GM19025 (cell line): ENCODE measurements around the gene NAT14.

Experiments
- ATAC-seq: cut with Tn5 transposase; IDR thresholded peaks from one replicate; pipeline ENCODE4 v1.9.1; 2021; ENCODE audit warnings: mild to moderate bottlenecking, low read depth, moderate library complexity; ENCODE audit not compliant: unreplicated experiment

NAT14 gene

DNA sequence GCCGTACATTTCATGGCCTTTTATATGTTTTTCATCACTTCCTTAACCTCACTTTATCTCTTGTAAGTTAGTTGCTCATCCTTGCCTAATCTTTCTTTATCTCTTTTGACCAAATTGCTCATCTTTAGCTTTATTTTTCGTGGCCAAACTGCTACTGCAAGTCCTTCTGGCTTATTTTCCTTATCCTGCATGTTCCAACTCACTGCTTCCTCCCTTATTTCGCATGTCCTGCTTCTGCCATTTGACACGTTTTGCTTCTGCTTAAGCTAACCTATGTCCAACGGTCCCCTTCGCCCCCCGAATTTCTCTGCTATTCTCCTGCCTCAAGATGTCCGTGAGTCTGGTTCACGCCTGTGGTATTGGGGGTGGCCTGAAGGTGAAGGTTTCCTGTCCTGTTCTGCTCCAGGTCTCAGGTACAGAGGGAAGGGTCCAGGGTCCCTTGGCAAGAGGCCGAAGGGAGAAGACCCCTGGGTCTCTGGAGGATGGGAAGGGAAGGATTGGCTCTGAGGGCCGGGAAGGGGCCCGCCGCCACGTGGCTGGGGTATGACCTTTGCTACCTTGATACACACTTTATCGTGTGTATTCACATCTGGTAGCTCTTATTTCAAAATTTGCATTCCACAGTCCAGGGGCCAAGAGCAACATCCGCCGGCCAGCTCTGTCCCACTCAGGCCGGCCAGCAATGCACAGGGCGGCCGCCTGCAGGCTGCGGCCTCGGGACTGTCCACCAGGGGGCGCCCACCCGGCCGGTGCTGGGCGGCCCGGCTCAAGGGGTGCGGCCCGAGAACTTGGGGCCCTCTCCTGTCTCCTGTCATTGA is 17.5 kb upstream of the NAT14 start:
- no peak for ATAC-seq

DNA sequence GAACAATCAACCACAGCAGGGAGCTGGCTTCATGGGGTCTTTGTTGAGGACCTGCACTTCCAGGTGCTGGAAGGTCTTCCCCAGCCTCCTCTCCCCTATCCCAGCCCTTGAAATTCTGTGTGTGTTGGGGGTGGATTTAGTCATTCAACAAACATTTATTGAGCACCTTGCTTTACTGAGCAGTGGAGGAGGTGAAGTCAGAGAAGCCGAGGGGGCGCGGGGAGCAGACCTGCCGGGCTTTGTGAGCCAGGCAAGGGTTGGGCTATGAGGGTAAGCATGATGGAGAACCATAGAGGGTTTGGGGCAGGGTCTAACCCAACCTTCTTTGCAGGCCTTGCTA is 17.0 kb upstream of the NAT14 start:
- no peak for ATAC-seq

DNA sequence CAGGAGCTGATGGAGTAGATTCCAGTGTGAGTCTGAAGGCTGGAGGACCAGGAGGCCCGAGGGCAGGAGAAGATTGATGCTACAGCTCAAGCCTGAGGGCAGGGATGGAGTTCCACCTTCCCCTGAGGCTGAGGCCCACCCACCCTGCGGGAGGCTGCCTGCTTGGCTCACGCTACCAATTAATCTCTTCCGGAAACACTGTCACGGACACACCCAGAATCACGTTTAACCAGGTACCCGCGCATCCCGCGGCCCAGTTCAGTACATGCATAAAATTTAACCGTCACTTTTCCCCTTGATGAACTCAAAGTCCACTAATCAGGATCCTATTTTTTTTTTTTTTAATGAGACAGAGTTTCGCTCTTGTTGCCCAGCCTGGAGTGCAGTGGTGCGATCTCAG is 13.7 kb upstream of the NAT14 start:
- ATAC-seq: no peak

DNA sequence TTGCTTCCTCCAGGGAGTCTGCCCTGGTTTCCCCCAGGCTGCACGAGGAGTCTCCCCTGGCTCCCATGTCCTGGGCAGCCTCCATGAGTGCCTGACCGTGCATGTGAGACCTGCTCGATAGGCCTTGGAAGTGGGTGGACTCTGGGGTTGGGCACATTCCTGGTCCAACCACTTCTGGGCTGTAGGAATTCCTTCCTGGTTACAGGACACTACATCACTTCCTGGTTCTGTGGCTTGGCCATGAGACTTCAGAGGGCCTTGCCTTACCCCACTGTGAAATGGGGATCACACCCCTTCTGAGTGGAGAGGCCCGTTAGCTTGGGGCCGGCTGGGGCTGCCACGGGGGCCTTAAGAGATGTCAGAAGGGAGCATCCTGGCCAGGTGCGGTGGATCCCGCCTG is 12.5 kb upstream of the NAT14 start:
- no peak for ATAC-seq

DNA sequence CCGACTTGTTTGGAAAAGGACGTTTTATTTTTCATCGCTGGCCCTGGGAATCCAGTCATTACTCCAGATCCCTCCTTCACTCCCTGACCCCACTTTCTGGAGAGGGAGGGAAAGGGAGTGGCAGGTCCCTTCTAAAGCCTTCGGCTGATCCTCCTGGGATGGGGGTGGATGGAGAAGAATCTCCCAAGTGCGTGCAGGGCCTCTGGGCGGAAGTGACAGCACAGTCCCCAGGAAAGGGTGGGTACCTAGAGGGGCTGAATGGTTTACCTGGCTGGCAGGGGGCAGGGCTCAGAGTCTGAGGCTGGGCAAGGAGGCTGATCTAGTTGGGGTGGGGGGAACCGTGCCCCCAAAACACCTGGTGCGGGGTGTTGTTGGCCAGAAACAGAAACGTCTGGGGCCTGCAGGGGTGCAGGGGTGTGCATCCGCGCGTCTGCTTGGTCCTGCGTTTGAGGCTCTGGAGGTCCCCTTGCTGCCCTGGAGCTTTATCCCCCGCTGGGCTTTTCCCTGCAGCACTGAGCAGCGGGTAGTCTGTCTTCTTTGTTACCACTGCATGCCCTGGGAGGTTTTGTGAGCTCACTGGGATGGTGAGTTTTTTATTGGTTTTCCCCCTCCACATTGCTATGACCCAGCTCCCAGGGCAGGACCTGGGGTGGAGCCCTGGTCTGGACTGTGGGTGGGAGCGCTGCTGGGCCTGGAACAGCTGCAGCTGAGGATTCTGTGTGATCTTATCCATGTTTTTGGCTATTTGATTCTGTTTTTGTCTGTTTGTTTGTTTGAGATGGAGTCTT is 11.6 kb upstream of the NAT14 start:
- no peak for ATAC-seq

DNA sequence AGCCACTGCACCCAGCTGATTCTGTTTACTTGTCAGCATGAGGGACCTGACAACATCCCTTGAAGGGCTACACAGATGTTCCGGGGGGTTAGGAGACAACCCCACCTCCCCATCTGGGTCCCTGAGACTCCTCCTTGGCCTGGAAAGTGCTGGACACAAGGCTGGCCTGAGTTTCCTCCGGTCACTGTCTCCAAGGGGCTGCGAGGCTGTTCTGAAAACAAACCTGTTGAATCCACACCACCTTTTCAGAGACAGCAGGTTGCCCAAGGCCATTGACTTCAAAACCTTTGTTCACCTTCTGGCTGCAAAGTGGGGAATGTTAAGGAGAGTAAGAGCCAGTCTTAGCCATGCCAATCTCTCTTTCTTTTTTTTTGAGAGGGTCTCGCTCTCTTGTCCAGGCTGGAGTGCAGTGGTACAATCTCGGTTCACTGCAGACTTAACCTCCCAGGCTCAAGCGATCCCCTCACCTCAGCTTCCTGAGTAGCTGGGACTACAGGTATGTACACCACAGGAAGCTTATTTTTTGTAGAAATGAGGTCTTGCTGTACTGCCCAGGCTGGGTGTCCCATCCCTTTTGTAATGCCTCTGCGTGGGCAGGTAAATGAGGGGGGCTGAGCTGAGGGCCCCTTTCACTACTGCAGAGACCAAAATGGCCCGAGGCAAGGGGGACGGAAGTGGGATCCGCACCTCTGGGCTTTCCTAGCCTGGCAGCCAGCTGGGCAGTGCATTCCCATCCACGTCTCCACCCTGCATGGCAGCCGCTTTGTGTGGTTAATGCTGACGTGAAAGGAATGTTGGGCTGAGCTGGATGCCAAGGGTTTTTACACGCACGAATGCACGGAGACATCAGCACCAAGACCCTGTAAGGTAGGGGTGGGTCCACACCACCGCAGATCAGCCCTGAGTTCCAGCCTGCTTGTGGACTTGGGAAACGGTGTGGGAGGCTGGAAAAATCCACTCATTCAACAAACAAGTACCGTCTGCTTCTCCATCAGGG is 10.4 kb upstream of the NAT14 start:
- no peak for ATAC-seq

DNA sequence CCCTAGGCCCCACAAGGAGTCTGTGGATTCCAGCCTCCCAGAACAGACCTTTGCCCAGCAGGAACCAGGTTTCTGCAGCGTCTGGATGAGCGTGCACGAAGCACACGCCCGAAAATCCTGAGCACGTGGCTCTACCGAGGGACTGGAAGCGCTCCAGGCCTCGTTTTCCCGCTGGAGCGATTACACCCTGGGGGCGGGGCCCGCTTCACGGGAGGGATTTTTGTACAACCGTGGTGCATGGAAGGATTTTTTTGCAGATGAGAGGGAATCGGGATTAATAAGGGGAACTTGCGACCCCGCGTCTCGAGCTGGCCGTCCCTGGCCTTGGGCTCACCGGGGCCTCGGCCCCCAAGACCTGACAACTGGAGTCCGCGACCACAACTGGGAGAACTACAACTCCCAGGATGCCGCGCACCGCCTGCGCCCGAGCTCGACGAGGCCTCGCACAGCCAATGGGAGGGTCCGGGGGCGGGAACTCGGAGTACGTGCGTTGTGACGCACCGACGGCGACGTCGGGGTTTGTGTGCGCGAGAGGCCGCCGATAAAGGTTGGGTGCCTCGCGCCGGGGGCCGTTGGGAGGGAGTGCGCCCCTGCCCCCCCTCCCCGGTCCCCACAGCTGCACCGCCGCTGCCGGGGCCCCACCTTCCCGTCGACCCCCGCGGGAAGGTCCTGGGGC is 8.8 kb upstream of the NAT14 start, which contains the start of gene ZNF628:
TSS of gene ZNF628 (plus strand) at position 518 of the 676 bp plus-strand sequence. CDS start 3,294 bp downstream, outside the sequence.
- peak; percentile 93 for ATAC-seq

DNA sequence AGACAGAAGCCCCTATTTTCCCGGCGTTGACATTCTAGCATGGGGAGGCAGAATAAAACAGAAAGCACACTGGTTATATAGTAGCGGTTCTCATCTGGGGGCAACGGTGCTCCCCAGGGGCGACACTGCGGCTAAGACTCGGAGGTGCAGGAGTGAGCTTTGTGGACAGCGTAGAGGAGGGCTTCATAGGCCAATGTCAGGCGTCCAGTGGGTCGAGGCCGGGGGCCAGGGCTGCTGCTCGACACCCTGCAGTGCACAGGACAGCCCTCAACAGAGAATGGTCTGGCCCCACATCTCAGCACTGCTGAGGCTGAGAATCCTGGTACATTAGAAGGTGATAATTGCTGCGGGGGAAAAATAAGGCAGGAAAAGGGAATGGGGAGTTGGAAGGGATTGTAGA is 7.1 kb upstream of the NAT14 start:
- no peak for ATAC-seq

DNA sequence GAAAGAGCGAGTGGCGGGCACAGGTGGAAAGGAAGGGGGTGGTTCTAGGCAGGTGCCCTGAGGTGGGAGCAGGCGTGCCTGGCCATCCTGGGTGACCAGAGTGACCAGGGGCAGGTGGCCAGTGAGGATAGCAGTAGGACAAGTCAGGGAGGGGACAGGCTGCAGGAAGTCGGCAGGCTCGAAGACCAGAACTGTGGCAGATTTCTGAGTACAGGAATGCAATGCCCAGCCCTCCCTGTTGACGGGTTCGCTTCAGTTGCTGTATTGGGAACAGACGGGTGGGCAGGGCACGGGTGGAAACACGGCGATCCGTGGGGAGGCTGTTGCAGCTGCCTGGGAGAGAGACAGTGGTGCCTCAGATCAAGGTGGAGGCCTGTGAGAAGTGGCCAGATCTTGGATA is 6.6 kb upstream of the NAT14 start:
- ATAC-seq: no peak

DNA sequence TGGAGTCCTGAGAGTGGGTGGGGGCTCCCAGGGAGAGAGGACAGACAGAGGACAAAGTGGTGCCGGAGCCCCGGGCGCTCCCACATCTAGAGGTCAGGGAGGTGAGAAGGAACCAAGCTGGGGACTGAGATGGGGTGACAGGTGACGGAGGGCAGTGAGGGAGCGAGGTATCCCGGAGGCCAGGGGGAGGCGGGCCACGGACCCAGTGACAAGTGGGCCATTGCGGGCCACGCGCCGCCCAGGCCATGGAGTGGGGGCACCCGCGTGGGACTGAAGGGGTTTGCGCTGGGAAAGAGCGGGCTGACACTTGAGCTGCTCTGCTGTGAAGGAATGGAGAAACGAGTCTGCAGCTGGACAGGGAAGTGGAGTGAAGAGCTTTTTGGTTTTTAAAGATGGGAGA is 5.9 kb upstream of the NAT14 start:
- ATAC-seq: no peak

DNA sequence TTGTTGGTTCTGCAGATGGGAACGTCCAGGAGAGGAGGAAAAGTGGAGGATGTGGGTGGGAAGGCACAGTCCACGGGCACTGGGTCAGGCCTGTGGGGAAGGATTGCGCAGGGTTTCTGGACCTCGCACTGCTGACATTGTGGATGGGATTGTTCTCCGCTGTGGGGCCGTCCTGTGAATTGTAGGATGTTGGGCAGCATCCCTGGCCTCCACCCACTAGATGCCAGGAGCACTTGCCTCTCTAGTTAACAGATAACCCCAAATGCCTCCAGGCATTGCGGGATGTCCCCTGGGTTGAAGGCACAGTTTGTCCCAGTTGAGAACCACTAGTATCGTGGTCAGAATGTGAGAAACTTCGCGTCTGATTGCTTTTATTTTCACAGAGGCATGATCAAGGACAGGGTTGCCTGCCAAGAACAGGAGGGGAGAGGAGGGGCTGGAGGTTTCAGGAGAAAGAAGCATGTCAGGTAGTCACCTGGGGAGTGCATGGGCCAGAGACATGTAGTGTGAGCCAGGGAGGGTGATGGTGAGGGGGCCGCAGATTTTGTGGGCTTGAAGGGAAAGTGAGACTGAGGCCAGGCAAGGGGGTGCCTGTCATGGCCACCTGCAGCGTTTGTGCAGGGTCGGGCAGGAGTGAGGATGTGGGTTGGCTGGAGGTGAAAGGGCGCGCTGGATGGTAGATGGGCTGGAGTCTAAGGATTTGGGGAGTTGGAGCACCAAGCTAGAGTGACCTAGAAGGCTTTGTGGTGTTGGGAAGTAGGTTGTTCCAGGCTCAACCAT is 5.3 kb upstream of the NAT14 start:
- ATAC-seq: no peak

DNA sequence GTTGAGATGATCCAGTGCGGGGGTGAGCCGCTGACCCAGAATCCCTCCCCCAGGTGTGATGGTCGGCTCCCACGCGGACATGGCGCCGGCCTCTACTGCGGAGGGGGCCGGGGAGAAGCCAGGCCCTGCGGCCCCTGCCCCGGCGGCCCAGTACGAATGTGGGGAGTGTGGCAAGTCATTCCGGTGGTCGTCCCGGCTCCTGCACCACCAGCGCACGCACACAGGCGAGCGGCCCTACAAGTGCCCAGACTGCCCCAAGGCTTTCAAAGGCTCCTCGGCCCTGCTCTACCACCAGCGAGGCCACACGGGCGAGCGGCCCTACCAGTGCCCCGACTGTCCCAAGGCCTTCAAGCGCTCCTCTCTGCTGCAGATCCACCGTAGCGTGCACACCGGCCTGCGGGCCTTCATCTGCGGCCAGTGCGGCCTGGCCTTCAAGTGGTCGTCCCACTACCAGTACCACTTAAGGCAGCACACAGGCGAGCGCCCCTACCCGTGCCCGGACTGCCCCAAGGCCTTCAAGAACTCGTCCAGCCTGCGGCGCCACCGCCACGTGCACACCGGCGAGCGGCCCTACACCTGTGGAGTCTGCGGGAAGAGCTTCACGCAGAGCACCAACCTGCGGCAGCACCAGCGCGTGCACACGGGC is 3.7 kb upstream of the NAT14 start:
- ATAC-seq: no peak

DNA sequence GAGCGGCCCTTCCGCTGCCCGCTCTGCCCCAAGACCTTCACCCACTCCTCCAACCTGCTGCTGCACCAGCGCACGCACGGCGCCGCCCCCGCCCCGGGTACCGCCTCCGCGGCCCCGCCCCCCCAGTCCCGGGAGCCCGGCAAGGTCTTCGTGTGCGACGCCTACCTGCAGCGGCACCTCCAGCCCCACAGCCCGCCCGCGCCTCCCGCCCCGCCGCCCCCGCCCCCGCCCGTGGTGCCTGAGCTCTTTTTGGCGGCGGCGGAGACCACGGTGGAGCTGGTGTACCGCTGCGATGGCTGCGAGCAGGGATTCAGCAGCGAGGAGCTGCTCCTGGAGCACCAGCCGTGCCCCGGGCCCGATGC is 3.2 kb upstream of the NAT14 start:
- no peak for ATAC-seq

DNA sequence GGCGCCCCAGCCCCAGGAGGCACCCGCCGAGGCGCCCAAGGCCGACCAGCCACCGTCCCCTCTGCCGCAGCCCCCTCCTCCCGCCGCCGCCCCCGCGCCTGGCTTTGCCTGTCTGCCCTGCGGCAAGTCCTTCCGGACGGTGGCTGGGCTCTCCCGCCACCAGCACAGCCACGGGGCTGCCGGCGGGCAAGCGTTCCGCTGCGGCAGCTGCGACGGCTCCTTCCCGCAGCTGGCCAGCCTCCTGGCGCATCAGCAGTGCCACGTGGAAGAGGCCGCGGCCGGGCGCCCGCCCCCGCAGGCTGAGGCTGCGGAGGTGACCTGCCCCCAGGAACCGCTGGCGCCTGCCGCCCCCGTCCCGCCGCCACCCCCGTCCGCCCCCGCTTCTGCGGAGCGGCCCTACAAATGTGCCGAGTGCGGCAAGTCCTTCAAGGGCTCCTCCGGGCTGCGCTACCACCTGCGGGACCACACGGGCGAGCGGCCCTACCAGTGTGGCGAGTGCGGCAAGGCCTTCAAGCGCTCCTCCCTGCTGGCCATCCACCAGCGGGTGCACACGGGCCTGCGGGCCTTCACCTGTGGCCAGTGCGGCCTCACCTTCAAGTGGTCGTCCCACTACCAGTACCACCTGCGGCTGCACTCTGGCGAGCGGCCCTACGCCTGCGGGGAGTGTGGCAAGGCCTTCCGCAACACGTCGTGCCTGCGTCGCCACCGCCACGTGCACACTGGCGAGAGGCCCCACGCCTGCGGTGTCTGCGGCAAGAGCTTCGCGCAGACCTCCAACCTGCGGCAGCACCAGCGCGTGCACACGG is 2.6 kb upstream of the NAT14 start:
- no peak for ATAC-seq

DNA sequence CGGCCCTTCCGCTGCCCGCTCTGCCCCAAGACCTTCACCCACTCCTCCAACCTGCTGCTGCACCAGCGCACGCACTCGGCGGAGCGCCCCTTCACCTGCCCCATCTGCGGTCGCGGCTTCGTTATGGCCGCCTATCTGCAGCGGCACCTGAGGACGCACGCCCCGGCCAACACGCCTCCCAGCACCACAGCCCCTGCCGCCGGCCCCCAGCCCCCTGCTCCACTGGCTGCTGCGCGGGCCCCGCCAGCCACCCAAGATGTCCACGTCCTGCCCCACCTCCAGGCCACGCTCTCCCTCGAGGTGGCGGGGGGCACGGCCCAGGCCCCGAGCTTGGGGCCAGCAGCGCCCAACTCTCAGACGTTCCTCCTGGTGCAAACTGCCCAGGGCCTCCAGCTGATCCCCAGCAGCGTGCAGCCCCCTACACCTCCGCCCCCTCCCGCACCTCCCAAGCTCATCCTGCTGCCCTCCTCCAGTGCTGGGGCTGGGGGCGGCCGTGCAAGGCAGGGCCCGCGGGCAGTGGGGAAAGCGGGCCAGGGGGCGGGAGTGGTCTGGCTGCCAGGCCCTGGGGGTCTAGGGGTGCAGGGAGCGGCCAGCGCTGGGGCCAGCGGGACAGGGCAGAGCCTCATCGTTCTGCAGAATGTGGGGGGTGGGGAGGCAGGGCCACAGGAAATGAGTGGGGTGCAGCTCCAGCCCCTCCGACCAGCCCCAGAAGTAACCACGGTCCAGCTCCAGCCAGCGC is 1.9 kb upstream of the NAT14 start:
- ATAC-seq: no peak

DNA sequence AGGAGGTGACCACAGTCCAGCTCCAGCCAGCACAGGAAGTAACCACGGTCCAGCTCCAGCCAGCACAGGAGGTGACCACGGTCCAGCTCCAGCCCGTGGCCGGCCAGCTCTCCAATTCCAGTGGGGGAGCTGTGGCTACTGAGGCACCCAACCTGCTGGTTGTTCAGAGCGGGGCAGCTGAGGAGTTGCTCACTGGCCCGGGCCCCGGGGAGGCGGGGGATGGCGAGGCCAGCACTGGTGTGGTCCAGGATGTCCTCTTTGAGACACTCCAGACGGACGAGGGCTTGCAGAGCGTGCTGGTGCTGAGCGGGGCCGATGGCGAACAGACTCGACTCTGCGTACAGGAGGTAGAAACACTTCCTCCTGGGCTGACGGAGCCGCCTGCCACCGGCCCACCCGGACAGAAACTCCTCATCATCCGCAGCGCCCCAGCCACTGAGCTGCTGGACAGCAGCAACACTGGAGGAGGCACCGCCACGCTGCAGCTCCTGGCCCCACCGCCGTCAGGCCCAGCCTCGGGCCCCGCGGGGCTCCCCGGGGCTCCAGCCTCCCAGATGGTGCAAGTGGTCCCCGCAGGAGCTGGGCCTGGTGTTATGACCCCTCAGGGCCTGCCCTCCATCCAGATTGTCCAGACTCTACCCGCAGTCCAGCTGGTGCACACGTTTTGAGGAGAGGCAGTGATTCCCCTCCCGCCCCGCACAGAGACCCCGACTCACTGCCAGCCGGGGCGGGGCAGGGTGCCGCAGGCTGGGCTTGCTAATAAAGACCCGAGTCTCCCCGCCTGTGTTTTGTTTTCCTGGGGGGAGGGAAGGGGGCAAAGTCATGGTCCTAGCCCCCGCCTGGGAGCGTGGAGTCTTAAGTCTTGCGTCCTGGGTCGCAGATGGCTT is 1.0 kb upstream of the NAT14 start:
- no peak for ATAC-seq
